Stimulated activated CD4-positive, alpha-beta T cell treated with anti-CD3 and anti-CD28 coated beads, Interleukin-12 subunit alpha, Interleukin-12 subunit beta, amount 100 ng/mL, for 4 hours (primary cell): ENCODE measurements around the gene NDUFA13.
A peak's percentile ranks its signal among the peaks of the same experiment; 100 is the strongest.

Experiments used
- DNase-seq: peaks from one replicate; pipeline ENCODE4 v3.0.0-alpha.2; 2020

NDUFA13 gene

DNA sequence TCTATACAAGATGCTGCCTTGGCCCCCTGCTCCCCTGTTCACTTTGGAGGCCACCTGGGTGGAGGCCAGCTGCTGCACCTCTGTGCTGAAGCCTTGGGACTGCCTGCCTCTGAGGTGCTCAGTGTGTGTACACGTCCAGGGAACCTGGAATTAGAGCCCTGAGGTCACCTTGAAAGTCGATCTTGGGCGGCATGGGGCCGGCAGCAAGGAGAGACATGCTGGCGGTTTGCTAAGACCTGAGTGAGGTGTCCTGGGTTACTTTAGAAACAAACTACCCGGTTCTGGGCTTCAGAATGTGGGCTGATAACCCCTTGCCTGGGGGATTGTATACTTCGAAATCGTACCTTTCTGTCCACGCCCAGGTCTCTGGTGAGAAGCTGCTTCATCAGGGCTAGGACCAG lies 26.2 kb upstream of the NDUFA13 start:
- DNase-seq, result no peak

DNA sequence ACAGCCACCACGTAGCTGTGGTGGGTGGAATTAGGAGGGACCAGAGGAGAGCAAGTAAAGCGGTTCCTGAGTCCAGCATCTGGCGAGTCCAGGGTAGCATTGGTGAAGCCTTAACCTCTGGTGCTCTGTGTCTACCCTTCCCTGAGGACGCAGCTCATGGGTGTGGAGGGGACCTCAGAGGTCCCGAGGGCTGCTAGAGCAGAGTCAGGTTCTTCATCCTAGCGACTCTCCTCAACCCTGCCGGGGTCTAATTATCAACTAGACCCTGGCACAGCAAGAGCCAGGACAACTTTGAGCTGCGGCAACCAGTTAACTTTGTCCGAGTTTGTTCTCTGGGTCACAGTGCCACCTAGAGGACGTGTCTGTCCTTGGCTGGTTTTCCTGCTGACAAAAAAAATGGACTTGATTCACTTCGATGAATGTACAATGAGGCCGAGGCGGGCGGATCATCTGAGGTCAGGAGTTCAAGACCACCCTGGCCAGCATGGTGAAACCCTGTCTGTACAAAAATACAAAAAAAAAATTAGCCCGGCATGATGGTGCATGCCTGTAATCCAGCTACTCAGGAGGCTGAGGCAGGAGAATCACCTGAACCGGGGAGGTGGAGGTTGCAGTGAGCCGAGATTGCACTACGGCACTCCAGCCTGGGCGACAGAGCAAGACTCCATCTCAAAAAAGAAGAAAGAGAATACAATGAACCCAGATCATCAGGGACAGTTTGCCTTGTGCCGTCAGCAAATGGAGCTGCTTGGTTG lies 25.6 kb upstream of the NDUFA13 start:
- DNase-seq, result peak; percentile 72

DNA sequence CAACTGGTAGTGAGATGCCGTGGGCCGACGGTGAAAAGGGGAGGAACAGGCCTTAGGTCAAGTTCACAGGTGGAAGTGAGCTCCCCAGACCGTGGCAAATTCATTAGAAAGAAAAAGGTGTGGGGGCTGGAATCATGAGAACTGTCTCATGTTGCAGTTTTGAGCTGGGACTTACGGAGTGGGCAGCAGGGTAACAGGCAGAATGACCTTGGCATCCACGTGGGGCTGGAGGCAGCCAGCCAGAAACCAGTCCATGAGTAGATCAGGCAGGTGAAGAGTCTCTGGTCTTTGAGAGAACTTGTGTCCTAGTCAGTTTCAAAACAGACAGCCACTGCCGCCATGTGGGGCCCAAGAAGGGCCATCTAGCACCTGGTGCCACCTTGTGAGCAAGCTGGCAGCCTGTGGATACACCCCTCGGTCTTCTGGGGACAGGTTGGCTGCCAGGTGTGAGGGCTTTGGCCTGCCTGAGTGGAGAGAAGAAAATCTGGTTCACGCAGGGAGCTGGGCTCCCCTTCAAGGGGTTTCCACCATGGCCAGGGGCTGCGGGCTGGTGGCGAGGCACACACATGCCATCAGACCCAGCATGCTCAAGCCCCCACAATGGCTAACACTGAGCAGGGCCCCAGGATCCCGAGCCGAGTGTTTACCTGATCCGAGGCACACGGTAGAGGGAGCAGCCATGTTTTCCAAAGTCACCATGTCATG lies 24.6 kb upstream of the NDUFA13 start:
- DNase-seq, result no peak

DNA sequence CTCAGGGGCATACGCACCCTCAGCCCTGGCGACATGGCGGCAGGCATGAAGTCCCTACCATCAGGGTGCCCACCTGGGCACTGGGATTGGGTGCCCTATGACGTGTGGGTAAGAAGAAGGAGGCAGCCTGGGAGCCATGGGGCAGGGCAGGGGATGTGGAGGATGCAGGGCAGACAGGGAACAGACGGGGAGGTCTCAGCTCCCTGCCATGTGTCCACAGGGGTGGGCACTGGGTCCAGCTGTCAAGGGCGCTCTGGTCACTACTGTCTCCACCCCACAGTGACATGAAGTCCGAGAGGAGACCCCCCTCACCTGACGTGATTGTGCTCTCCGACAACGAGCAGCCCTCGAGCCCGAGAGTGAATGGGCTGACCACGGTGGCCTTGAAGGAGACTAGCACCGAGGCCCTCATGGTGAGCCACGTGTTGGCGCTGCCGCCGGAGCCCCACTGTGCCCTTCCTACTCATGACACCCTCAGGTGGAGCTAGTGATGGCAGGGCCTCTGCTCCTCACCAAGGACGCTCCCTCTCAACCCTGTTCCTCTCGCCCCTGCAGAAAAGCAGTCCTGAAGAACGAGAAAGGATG lies 23.9 kb upstream of the NDUFA13 start:
- no peak for DNase-seq

DNA sequence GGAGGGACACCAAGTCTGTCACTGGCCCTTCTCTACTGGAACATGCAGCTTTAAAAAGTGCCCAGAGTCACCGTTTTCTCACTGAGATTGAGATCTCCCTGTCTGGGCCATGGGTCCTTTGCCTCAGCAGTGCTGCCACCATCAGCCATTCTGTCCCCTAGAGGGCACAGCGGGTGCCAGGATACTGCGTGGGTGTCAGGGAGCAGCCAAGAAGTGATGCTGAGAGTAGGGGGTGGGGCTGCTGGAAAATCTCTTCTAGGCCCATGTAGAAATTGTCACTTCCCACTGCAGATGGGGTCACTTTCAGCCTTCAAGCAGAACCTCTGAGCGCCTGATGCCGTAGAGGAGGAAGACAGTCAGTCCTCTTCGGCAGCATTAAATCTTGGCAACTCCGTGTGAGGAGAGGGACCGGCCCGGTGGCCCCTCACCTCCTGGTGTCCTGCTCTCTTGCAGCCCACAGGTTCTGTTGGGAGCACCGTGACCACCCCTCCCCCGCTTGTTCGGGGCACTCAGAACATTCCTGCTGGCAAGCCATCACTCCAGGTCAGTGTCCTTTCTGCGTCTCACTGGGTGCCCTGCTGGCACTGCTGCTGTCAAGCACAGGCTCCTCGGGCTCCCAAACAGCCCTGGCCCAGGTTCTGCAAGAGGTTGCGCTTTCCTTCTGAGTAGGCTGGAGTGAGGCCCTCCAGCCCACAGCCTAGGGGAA lies 22.0 kb upstream of the NDUFA13 start:
- DNase-seq, result no peak

DNA sequence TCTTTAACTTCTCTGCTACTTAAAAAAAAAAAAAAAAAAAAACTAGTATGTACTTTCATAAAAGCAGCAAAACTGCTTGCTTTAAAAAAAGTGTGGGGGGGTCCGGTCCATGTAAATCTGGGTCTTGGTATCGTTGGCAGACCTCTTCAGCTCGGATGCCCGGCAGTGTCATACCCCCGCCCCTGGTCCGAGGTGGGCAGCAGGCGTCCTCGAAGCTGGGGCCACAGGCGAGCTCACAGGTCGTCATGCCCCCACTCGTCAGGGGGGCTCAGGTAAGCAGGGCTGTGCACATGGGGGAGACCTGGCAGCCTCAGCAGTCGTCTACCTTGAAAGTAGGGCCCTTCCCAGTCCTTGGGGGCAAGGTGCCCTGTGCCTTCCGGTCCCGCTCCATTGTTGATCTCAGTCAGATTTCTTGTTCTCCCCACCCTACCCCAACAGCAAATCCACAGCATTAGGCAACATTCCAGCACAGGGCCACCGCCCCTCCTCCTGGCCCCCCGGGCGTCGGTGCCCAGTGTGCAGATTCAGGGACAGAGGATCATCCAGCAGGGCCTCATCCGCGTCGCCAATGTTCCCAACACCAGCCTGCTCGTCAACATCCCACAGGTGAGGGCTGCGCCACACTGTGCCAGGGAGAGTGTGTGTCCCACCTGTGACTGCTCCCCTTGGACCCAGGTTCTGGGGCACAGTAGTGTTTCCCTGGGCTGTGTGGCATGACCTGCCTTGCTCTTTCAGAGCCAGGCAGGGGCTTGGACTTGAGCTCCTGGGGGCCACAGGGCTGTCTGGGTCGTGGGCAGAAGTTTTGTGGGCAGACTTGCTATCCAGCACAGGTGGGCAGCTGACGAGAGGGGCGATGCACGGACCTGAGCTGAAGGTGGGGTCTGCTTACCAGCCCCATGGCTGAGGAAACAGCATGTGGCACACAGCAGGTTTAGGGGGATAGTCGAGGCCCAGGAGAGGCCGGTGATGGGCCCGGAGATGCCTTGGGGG lies 20.1 kb upstream of the NDUFA13 start:
- DNase-seq, result no peak

DNA sequence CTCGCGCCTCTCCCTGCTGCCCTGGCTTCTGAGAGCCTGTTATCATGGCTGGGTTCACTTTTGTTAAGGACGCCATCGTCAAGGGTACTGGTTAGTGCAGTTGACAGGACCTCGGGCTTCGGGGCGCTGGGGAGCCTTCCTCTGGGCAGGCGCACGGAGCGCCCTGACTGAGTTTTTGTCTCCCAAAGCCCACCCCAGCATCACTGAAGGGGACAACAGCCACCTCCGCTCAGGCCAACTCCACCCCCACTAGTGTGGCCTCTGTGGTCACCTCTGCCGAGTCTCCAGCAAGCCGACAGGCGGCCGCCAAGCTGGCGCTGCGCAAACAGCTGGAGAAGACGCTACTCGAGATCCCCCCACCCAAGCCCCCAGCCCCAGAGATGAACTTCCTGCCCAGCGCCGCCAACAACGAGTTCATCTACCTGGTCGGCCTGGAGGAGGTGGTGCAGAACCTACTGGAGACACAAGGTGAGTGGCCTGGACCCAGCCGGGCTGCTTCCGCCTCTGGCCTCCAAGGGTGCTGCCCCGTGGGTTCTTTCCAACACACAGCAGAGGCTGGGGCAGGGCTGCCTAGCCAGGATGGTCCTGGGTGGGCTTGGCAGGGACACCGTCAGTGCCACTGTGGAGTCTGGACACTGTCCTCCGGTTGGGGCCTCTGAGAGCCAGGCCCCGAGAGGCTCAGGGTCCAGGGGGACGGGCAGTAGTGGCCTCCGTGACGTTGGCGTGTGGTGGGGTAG lies 17.6 kb upstream of the NDUFA13 start:
- no peak for DNase-seq

DNA sequence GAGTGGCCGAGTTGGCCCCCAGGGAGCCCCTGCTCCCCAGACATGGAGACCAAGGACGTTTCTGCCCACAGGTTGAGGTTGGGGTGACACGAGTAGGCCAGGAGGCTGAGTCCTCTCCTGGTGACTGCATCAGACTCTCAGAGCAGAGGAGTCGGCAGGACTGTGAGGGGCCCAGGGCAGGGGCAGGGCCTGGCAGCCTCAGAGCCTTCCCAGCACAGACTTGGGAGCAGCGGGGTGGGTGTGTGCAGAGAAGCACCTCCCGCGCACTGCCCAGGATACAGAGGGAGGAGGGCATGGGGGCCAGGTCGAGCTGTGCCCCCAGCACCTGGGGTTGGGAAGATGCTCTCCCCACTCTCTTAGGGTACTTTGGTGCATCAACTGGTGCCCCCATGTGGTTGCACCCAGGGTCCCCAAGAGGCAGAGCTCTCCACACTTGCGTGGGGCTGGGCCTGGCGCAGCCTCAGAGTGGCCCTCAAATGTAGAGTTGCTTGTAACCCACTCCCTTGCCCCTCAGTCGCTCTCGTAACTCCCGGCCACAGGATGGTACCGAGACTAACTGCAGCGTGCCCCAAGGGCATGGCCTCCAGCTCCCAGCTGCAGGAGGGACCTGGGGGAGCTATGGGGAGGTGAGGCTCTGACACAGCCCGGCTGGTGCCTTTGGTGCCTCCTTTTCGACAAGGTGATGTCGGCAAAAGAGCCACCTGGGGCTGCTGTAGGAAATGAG lies 16.6 kb upstream of the NDUFA13 start:
- no peak for DNase-seq

DNA sequence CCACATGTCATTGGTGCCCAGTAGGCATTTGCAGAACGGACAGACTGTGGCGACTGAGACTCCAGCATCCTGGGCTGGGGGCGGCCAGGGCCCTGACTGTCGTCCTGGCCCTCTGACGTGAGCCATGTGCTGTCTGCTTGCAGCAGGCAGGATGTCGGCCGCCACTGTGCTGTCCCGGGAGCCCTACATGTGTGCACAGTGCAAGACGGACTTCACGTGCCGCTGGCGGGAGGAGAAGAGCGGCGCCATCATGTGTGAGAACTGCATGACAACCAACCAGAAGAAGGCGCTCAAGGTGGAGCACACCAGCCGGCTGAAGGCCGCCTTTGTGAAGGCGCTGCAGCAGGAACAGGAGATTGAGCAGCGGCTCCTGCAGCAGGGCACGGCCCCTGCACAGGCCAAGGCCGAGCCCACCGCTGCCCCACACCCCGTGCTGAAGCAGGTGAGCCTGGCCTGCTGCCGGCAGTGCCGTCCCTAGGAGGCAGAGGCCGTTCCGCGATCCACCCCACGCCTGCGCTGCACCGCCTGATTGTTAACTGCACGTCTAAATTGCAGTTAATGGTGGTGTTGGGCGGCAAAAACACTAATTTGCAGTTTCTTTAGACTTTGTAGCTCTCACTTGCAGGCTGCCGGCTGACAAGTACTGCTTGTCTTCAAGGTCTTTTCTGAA lies 14.9 kb upstream of the NDUFA13 start:
- no peak for DNase-seq

DNA sequence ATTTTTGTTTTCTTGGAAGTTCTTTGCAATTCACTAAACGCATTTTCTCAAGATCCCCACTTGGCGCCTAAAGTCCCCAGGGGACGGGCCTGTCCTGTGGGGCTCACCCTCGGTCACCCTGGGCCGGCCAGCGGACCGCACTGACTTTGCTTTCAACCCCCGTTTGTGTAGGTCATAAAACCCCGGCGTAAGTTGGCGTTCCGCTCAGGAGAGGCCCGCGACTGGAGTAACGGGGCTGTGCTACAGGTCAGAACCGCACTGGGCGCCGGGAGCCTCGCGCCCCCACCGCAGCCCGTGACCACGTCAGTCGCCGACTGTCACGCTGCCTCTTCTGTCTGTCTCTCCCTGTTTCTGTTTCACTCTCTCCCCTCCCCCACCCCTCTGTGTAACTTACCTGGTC lies 14.2 kb upstream of the NDUFA13 start:
- DNase-seq, result no peak

DNA sequence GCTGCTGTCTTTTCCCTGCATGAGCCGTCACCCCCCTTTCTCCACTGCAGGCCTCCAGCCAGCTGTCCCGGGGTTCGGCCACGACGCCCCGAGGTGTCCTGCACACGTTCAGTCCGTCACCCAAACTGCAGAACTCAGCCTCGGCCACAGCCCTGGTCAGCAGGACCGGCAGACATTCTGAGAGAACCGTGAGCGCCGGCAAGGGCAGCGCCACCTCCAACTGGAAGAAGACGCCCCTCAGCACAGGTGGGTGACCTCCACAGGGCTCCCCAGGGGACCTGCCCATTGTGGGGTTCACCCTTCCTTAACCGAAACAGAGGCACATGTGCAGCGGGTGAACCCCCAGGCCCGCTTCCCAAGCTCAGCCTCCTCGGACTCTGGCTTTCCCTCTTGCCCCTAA lies 13.7 kb upstream of the NDUFA13 start:
- DNase-seq, result no peak

DNA sequence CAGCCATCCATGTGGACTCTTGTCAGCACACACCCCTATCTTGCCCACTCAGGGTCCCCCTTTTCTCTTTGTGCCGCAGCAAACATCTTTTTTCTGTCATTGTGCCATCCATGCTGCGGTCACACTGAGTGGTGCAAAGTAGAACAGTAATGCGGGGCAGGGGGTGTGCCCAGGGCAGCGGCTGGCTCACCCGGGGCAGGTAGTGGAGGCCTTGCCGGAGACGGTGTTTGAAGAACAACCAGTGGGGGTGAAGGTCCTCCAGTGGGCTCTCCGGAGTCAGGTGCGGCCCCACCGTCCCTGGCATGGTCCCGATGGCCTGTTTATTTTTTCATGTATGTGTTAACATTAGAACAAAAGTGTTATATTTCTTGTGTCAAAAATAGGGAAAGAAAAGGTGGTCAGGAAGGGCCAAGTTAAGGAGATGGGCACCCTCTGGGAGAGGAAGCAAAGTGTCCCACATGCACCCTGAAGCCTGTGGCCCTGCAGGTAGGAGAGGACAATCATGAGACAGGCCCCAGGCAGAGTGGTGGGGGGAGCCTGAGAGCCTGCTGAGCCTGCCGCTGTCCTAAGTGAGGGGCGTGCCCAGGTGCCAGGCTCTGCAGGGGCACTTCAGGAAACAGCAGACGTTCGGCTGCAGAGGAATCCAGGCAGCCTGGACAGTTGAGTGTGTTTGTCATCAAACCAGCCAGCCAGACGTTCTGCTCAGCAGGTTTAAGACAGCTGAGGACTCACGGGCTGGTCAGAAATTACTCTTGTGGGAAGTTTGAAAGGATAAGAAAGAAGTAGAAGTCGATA lies 13.0 kb upstream of the NDUFA13 start:
- no peak for DNase-seq

DNA sequence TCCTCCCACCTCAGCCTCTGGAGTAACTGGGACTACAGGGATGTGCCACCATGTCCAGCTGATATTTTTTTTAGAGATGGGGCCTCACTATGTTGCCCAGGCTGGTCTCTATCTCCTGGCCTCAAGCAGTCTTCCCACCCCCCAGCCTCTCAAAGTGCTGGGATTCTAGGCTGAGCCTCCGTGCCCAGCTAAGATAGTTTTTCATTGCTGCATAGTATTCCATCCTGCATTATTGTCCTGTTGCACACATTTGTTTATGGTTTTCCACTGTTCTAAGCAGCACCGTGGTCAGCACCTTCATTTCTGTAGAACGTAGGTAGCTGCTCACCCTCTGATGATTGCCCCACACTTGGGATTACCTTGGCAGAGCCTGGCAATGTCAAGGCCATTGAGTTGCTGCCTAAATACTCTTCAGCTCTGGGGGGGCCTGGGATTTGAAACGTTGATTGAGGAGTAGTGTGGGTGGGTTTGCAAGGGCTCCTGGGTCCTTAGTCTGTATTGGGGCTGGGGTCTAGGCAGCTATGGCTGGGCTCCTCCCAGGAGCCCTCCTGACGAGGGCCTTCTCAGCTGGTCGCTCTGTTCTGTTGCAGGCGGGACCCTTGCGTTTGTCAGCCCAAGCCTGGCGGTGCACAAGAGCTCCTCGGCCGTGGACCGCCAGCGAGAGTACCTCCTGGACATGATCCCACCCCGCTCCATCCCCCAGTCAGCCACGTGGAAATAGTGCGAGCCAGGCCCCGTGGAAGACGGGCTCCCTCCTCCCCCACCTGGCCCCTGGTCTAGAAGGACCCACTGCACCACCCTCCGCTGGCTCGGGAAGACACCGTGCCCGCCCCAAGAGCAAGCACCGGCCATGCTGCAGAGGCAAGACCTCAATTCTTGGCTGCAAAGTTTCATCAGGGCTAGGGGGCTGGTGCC lies 11.0 kb upstream of the NDUFA13 start:
- DNase-seq, result no peak

DNA sequence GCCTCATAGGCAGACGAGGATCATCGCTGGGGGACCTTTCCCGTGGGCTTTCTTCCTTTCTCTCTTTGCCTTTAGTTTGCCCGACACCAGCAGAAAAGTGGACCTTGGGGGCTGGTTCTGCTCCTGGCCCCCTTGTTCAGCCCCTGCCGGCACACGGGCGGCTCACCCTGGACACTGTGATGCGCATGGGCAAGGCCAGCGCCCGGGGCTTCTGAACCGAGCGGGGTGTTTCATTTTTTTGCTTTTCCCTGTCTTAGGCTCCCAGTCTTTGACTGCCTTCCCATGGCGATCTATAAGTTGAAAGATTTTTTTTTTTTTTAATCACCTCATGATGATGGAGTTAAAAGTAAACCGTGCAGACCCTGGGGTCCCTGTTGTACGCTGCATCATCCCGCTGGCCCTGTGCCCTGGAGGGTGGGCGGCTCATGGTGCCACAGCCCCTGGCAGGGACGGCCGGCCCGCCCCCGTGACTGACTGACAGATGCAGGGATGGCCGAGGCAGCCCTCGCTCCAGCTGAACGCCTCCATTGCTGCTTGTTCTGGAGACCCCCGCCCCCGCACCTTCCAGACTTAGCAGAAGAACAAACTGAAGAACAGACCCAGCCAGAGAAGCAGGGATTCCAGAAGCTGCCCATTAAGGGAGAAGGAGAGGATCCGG lies 10.2 kb upstream of the NDUFA13 start:
- no peak for DNase-seq

DNA sequence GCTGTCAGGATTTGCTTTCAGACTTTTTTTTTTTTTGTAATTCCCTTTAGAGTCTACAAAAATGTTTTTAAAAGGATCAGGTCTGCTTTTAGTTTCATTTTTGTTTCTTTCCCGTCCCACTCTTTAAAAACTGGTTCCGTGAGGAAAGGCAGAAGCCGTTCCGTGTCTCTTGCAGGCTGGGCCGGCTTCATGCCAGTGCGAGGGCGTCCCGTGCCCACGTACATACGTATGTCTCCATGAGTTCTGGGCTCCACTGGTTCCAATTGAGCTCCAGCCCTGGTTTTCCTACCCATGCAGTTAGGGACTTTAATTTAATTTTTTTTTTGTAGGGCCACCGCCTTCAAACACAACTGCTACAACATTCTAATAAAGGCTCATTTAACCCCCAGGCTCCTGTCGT lies 9.4 kb upstream of the NDUFA13 start:
- DNase-seq, result no peak

DNA sequence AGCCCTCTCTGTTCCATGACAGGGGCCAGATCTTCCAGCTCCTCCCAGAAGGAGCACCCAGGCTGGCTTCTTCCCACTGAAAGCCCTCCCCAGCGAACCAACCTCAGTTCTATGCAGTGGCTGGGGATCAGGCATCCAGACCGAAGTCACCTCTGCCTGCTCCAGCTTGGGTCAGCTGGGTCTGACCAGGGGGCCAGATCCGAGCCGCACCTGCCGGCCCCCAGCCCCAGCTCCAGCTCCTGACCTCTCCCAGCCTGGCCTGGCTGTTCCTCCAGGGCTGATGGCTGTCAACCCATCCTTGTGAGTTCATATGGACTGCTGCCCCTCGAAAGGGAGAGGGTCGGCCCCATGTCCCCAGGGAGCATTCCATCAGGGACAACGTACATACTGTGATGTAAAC lies 8.7 kb upstream of the NDUFA13 start:
- DNase-seq, result no peak

DNA sequence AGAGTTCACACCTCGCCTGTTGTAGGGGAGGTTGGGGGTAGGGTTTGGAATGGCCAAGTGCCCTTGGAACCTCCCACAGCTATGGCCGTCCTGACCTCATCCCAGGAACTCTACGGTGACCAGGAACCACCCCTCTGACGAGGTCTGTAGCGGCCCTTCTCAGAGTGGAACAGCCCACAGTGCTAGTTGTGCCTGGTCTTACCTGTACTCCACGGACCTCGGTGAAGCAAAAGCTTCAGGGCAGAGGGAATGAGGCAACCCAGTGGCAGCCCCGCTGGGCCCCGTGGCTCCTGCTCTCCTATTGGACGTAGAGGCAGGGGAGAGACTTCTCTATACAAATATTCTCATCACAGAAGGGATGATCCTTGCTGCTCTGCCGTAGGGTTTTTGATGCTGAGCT lies 7.8 kb upstream of the NDUFA13 start:
- DNase-seq, result no peak

DNA sequence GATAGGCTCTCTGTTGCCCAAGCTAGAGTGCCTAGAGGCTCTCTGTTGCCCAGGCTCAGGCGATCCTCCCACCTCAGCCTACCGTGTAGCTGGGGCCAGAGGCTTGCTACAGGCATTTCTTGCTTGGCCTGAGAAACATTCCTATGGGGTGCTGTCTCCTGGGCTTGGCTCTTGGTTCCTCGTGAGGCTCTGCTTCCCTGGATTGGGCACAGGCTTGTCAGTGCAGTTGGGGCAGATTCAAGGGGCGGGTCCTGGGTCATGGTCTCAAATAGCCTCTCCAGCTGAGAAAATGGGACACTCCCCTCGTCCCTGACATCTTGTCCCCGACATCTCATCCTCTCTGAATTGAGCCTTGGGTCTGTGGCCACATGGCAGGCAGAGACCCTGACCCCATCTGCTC lies 5.6 kb upstream of the NDUFA13 start:
- no peak for DNase-seq
